GM18858 (cell line): ENCODE results near the gene FRAS1.
A peak's percentile ranks its signal among the peaks of the same experiment; 100 is the strongest.

ENCODE experiments used
- ATAC-seq: cut with Tn5 transposase; IDR thresholded peaks from one replicate; pipeline ENCODE4 v1.9.1; 2021; ENCODE audit not compliant: unreplicated experiment

Gene FRAS1

GRCh38 chr4:78567500-78568060, 510.5 kb downstream of the FRAS1 start:
- no peak for ATAC-seq

- ATAC-seq = peak; percentile 44
Measured at GRCh38 chr4:78568640-78569305, 511.6 kb downstream of the FRAS1 start.

GRCh38 chr4:78569306-78569821, 512.2 kb downstream of the FRAS1 start:
- no peak for ATAC-seq

GRCh38 chr4:78570117-78570516, 513.0 kb downstream of the FRAS1 start:
- no peak for ATAC-seq

- ATAC-seq = no peak
Measured at GRCh38 chr4:78571804-78572203, 514.7 kb downstream of the FRAS1 start.

GRCh38 chr4:78578674-78579425, 521.7 kb downstream of the FRAS1 start:
- ATAC-seq = no peak

GRCh38 chr4:78581618-78582017, 524.5 kb downstream of the FRAS1 start:
- ATAC-seq = no peak

GRCh38 chr4:78584863-78585547, 527.9 kb downstream of the FRAS1 start:
- no peak for ATAC-seq

- ATAC-seq = no peak
Measured at GRCh38 chr4:78585633-78586032, 528.5 kb downstream of the FRAS1 start.

GRCh38 chr4:78588894-78589545, 531.9 kb downstream of the FRAS1 start:
- no peak for ATAC-seq

GRCh38 chr4:78591404-78591803, 534.3 kb downstream of the FRAS1 start:
- no peak for ATAC-seq

- no peak for ATAC-seq
Measured at GRCh38 chr4:78592088-78592783, 535.1 kb downstream of the FRAS1 start.
